Cardiac fibroblast (primary cell): ENCODE measurements around the gene TESK2.
A peak's percentile ranks its signal among the peaks of the same experiment; 100 is the strongest.

ENCODE experiments used
- DNase-seq, 2 donors: peaks; one replicate each; pipeline versions ENCODE4 v3.0.0 to v3.0.0-alpha.2; 2010; ENCODE audit warnings: low read depth in 2 of 2
- H3K4me3 ChIP-seq, 2 donors: replicated peaks in 1 of 2; 1 replicate in 1 of 2; 2 replicates in 1 of 2; pipeline ENCODE4 v1.5.1; 2011; ENCODE audit warnings: low read depth in 2 of 2, low read length in 2 of 2, mild to moderate bottlenecking in 2 of 2, moderate library complexity in 1 of 2
- CTCF ChIP-seq: IDR thresholded peaks from one replicate; pipeline ENCODE4 v1.5.1; 2011; ENCODE audit warnings: low read depth, mild to moderate bottlenecking, low read length, inconsistent platforms

TESK2 gene

DNA sequence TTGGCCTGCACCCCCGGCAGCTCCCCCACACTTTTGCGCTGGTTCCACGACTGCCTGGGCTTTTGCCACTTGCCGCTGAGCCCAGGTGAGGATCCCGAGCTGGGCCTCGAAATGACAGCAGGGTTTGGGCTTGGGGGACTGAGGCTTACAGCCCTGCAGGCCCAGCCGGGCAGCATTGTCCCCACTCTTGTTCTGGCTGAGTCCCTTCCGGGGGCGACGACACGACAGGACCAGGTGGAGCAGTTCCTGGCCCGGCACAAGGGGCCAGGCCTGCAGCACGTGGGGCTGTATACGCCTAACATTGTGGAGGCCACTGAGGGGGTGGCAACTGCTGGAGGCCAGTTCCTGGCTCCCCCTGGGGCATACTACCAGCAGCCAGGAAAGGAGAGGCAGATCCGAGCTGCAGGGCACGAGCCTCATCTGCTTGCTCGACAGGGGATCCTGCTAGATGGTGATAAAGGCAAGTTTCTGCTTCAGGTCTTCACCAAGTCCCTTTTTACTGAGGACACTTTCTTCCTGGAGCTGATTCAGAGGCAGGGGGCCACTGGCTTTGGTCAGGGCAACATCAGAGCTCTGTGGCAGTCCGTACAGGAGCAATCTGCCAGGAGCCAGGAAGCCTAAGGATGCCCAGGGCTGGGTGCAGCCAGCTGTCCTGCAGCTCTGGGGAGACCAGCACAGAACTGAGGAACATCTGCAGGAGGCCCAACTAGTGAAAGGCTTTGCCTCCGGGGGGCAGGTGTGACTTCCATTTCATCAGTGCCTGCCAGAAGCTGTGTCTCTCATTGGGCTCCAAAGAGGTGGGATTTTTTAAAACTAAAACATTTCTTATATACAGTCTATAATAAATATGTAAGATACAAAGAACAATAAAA lies 163.1 kb downstream of the TESK2 start:
- no peak for TF ChIP-seq CTCF
- no peak overlapping the region for H3K4me3 ChIP-seq
- DNase-seq, result no peak

DNA sequence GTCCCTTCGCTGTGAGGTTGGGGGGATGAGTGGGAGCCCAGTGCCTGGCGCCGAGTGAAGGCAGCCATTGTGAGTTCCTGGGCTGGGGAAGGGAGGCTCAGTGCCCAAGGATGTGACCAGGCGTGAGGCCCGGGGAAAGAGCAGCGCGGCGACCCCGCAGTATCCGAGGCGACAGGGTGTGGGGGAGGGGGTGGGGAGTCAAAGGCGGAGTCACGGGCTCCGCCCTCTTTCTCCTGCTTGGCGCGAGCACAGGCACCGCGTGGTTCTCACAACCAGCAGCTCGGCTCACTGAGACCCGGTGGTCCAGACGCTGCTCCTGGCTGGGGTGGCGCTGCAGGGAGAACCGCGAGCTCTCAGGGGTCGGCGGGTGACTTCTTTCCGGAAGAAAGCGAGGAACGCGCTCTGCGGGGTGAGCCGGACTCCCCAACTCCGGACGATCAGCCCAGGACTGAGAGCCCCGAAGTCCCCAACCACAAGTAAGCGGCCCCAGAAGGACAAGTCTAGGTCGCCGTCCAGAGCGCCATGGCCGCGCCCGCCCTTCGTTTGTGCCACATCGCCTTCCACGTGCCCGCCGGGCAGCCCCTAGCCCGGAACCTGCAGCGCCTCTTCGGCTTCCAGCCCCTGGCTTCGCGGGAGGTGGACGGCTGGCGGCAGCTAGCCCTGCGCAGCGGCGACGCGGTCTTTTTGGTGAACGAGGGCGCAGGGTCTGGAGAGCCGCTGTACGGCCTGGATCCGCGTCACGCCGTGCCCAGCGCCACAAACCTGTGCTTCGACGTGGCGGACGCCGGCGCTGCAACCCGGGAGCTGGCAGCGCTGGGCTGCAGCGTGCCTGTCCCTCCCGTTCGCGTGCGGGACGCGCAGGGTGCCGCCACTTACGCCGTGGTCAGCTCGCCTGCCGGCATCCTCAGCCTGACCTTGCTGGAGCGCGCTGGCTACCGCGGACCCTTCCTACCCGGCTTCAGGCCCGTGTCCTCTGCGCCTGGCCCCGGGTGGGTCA lies 164.0 kb downstream of the TESK2 start, which contains the start of gene HPDL:
Gene HPDL, plus strand, starts transcription at position 269 of the 997 bp plus-strand sequence. Its CDS starts 254 bp downstream, at position 523.
- H3K4me3 ChIP-seq, result peak within 1 kb of the TSS; percentile 52
- no peak for TF ChIP-seq CTCF
- peak; percentile 46 to 64 for DNase-seq

- peak overlapping the region in 1 of 2 donors; percentile 52 for H3K4me3 ChIP-seq
- no peak for TF ChIP-seq CTCF
- DNase-seq, result peak in 1 of 2 donors; percentile 35
Observed at GRCh38 chr1:45325851-45326506, 165.0 kb downstream of the TESK2 start.

- no peak for DNase-seq
- no peak overlapping the region for H3K4me3 ChIP-seq
- no peak for TF ChIP-seq CTCF
Observed at GRCh38 chr1:45322486-45323040, 168.4 kb downstream of the TESK2 start.

DNA sequence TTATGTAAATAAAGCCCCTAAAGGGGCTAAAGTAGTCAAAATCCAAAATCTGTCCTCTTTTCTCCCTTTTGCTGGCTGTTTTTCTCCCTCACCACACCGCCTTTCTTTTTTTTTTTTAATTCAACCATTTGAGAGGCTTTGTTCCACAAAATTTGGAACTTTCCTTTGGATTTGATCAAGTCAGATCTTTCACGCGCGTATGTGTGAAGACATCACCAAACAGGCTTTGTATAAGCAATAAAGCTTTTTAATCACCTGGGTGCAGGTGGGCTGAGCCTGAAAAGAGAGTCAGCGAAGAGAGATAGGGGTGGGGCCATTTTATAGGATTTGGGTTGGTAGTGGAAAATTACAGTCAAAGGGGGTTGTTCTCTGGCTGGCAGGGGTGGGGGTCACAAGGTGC lies 169.5 kb downstream of the TESK2 start:
- DNase-seq, result no peak
- H3K4me3 ChIP-seq, result no peak overlapping the region
- TF ChIP-seq CTCF, result no peak

DNA sequence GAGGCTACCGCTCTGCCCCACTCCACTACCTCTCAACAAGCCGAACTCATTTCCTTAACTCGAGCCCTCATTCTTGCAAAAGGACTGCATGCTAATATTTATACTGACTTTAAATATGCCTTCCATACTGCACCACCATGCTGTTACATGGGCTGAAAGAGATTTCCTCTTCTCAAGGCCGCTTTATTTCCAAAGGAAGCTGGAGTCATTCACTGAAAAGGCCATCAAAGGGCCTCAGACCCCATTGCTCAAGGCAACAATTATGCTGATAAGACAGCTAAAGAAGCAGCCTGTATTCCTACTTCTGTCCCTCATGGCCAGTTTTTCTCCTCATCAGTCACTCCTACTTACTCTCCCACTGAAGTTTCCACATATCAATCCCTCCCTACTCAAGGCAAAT lies 171.2 kb downstream of the TESK2 start:
- DNase-seq, result no peak
- no peak overlapping the region for H3K4me3 ChIP-seq
- no peak for TF ChIP-seq CTCF
